Left cardiac atrium (tissue), 4 donors: ENCODE data around the gene STAT3. TPM values are rescaled to one million over a fixed set of nuclear protein-coding genes. Genes with fewer than 3 reads are reported as not detected.
A peak's percentile ranks its signal among the peaks of the same experiment; 100 is the strongest.
"Not testable (repeated sequence)": the region's sequence is repeated elsewhere in the genome, so short reads cannot be mapped to it uniquely, and the experiment has no call there.

Experiments used
- ATAC-seq, 2 donors: fragments of 200-7000 bp; cut with Tn5 transposase; one replicate each; pipeline ENCODE4 v1.9.1; 2020; ENCODE audit warnings: mild to moderate bottlenecking in 2 of 2, moderate library complexity in 2 of 2
- DNase-seq: peaks from one replicate; pipeline ENCODE4 v3.0.0-alpha.2; 2020
- intact Hi-C, 2 donors: fragments of 100-400 bp; cut with DNase I; formaldehyde crosslinking; loops; one replicate each; pipeline versions ENCODE4 v1.14.1 to v1.15.1; 2022 to 2023
- total RNA-seq, 2 donors: library from RNA; stranded (reverse); fragmentation: NEBNext Ultra II Directional; extraction: Animal tissue kit (Norgen Biotek cat#: 25700); gene quantifications; one replicate each; pipeline ENCODE4 v1.2.1, GENCODE V29; 2021
- donor health status: DM: no; HTN: yes; CAD: no.
- donor health status: DM: no; HTN: yes; CAD: no; lungs with severe emphysema.
- donor health status: DM: yes; HTN: yes; CAD: no.
- donor health status: Dilated cardiomyopathy.

STAT3 gene
- total RNA-seq, 2 donors from 2014 or later: 106 to 241 TPM

- intact Hi-C loops: no loop called here
- no peak for DNase-seq
- ATAC-seq: no peak
These were observed 4.6 kb upstream of the STAT3 start for GRCh38 chr17:42392692-42393415.

GRCh38 chr17:42391439-42391838 is 3.2 kb upstream of the STAT3 start:
- intact Hi-C loops, DNase-seq: not testable (repeated sequence)

GRCh38 chr17:42389899-42390298 is 1.7 kb upstream of the STAT3 start:
- intact Hi-C loops: loop anchor here in 1 of 2 donors (5.0 kb wide), 1 partner anchor 43 kb away; no protein-coding TSS in a partner anchor
- ATAC-seq: no peak
- no peak for DNase-seq

More at GRCh38 chr17:42391439-42391838, 3.2 kb upstream of the STAT3 start:
- ATAC-seq: not testable (repeated sequence)

GRCh38 chr17:42389135-42389417 is 834 bp upstream of the STAT3 start:
- DNase-seq: no peak
- intact Hi-C loops: loop anchor here in 1 of 2 donors (5.0 kb wide), 1 partner anchor 42 kb away; no protein-coding TSS in a partner anchor
- ATAC-seq: peak in 1 of 2 donors; percentile 57

GRCh38 chr17:42387661-42388380 is 421 bp downstream of the STAT3 start:
- DNase-seq (peak; percentile 58), ATAC-seq (peak; percentile 10 to 38)
- intact Hi-C loops: loop anchor here in 1 of 2 donors (5.0 kb wide), 1 partner anchor 41 kb away; no protein-coding TSS in a partner anchor

GRCh38 chr17:42386777-42387657 is 1.2 kb downstream of the STAT3 start:
- ATAC-seq: no peak
- DNase-seq: no peak
- intact Hi-C loops: loop anchor here in 1 of 2 donors (5.0 kb wide), 1 partner anchor 40 kb away; no protein-coding TSS in a partner anchor

- DNase-seq (no peak), ATAC-seq (no peak)
- intact Hi-C loops: no loop called here
These were observed 6.3 kb downstream of the STAT3 start for GRCh38 chr17:42381898-42382297.

GRCh38 chr17:42380935-42381334 is 7.3 kb downstream of the STAT3 start:
- DNase-seq: no peak
- intact Hi-C loops: no loop called here
- ATAC-seq: no peak

- ATAC-seq: peak; percentile 23 to 56
- intact Hi-C loops: no loop called here
- DNase-seq: no peak
These were observed 9.2 kb downstream of the STAT3 start for GRCh38 chr17:42378959-42379594.

GRCh38 chr17:42378359-42378958 is 9.8 kb downstream of the STAT3 start:
- DNase-seq: no peak

GRCh38 chr17:42373896-42374295 is 14.3 kb downstream of the STAT3 start:
- intact Hi-C loops: no loop called here

More at GRCh38 chr17:42378359-42378958, 9.8 kb downstream of the STAT3 start:
- intact Hi-C loops: no loop called here
- ATAC-seq: no peak

GRCh38 chr17:42372142-42372541 is 16.1 kb downstream of the STAT3 start:
- ATAC-seq (no peak), DNase-seq (no peak)
- intact Hi-C loops: no loop called here

More at GRCh38 chr17:42373896-42374295, 14.3 kb downstream of the STAT3 start:
- ATAC-seq (peak in 1 of 2 donors; percentile 11), DNase-seq (no peak)

GRCh38 chr17:42368797-42369561 is 19.3 kb downstream of the STAT3 start:
- DNase-seq, intact Hi-C loops, ATAC-seq: not testable (repeated sequence)

GRCh38 chr17:42368310-42368709 is 19.9 kb downstream of the STAT3 start:
- ATAC-seq, DNase-seq, intact Hi-C loops: not testable (repeated sequence)

GRCh38 chr17:42366176-42367023 is 21.8 kb downstream of the STAT3 start:
- ATAC-seq, intact Hi-C loops: not testable (repeated sequence)

GRCh38 chr17:42365136-42365535 is 23.1 kb downstream of the STAT3 start:
- intact Hi-C loops: no loop called here
- no peak for DNase-seq
- peak in 1 of 2 donors; percentile 55 for ATAC-seq

More at GRCh38 chr17:42366176-42367023, 21.8 kb downstream of the STAT3 start:
- not testable (repeated sequence) for DNase-seq
